ENCODE measurements around the gene DDX24.

GRCh38 chr14:94111276-94112095 lies 30.5 kb upstream of the DDX24 start:
- no peak for TF ChIP-seq CTCF (IDR thresholded peaks at IDR 0.05)
- TF ChIP-seq POLR2A (IDR thresholded peaks at IDR 0.05), result no peak

Measured in gastroesophageal sphincter (tissue), 3 donors.